Testis (tissue), 3 donors: Measurements from ENCODE around the gene NRG2. TPM values are rescaled to one million over a fixed set of nuclear protein-coding genes. Genes with fewer than 3 reads are reported as not detected.

Experiments
- DNase-seq: peaks from one replicate; pipeline ENCODE4 v3.0.0-alpha.2; 2019
- H3K27ac ChIP-seq, 2 donors: fragments of 200-600 bp; sonication (generic); one replicate each; pipeline ENCODE4 v1.5.1; 2019
- H3K27me3 ChIP-seq: fragments of 200-600 bp; sonication (generic); one replicate; pipeline ENCODE4 v1.5.1; 2019
- H3K36me3 ChIP-seq: fragments of 200-600 bp; sonication (generic); one replicate; pipeline ENCODE4 v1.5.1; 2017; ENCODE audit warnings: low read depth; ENCODE audit errors: missing control alignments
- H3K4me1 ChIP-seq: fragments of 200-600 bp; sonication (generic); one replicate; pipeline ENCODE4 v1.5.1; 2019
- H3K4me3 ChIP-seq, 2 donors: fragments of 200-600 bp; sonication (generic); one replicate each; pipeline ENCODE4 v1.5.1; 2017 to 2019
- H3K9me3 ChIP-seq: fragments of 200-600 bp; sonication (generic); one replicate; pipeline ENCODE4 v1.5.1; 2017
- POLR2A ChIP-seq: fragments of 450-650 bp; IDR thresholded peaks from one replicate; pipeline ENCODE4 v1.6.1; 2017; ENCODE audit warnings: antibody characterized with exemption, mild to moderate bottlenecking, moderate library complexity
- WGBS, 2 donors: methylation state at CpG; one replicate each; pipeline ENCODE4 v1.1.5; 2018; 5-methylcytosine and 5-hydroxymethylcytosine counted together
- intact Hi-C: fragments of 100-400 bp; cut with DNase I; formaldehyde crosslinking; loops from one replicate; pipeline ENCODE4 v1.15.1; 2023; ENCODE audit warnings: low total_unique reads
- polyA plus RNA-seq: library from polyadenylated mRNA; stranded (reverse); fragments of 350-450 nt; fragmentation: Illumina TruSeq; extraction: RNeasy Lipid Tissue Mini Kit (QIAGEN cat#74804); gene quantifications from one replicate; pipeline ENCODE4 v1.2.3, GENCODE V29; 2014; ENCODE audit warnings: low read depth, low replicate concordance; ENCODE audit not compliant: insufficient read depth
- total RNA-seq, 2 donors: library from RNA; depleted of rRNA; stranded (reverse); fragments of >200 nt; gene quantifications; one replicate each; pipeline ENCODE4 v1.2.3, GENCODE V29; 2016
- TF ChIP-seq, protein P1 (sequence below), 3 experiments: fragments of 450-650 bp in 2 of 3; fragments of 200-600 bp in 1 of 3; sonication (generic) in 1 of 3; IDR thresholded peaks; one replicate each; pipeline ENCODE4 v1.5.1; 2016 to 2019; ENCODE audit warnings: antibody characterized with exemption in 3 of 3, mild to moderate bottlenecking in 2 of 3, moderate library complexity in 1 of 3

NRG2 gene
- total and polyA plus RNA-seq, 3 donors from 2014 or later, result 4.8 to 23.2 (median 13.0) TPM

DNA sequence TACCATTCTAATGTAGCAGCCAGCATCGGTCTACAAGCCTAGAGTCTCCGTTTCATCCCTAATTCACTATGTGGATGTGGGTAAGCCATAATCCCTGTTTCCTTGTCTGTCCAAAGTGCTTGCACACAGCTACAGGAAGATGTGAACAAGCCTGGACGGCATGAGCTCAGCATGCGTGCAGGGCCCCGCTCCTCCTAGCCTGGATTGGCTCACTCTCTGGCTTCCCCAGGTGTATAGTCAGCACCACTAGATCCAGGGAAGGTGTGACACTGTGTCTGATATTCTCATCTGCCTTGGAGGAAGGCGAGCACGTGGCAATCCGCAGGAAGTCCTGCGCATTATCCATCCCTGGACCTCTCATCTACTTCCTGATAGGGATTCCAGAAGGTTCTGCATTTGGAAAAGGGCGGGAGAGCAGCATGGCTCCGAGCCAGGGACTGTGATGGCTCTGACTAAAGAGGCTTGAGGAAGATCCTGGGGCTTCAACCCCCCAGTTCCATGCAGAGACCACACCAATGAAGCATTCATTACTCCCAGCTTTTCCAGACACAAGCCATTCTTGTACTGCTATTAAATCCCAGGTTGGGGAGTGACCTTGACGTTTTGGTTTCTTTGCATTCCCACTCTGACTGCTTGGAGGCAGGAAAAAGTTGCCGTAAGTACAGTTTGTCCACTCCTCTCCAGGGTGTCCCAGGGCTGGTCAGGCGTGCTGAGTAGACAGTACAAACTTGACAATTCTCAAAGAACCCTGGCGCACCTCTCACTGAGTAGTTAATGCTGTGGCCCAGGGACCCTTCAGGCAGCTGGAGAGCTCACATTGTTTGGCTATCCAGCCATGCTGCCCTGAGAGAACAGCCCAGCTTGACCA lies 181.8 kb downstream of the NRG2 start:
- no peaks in the 10 kb centered on the region for H3K9me3 ChIP-seq
- H3K4me3 ChIP-seq, result no peak overlapping the region
- peaks cover 26% of the 10 kb centered on the region for H3K4me1 ChIP-seq
- no peaks in the 10 kb centered on the region for H3K27me3 ChIP-seq
- no peak for TF ChIP-seq POLR2A
- TF ChIP-seq, protein P1, sequence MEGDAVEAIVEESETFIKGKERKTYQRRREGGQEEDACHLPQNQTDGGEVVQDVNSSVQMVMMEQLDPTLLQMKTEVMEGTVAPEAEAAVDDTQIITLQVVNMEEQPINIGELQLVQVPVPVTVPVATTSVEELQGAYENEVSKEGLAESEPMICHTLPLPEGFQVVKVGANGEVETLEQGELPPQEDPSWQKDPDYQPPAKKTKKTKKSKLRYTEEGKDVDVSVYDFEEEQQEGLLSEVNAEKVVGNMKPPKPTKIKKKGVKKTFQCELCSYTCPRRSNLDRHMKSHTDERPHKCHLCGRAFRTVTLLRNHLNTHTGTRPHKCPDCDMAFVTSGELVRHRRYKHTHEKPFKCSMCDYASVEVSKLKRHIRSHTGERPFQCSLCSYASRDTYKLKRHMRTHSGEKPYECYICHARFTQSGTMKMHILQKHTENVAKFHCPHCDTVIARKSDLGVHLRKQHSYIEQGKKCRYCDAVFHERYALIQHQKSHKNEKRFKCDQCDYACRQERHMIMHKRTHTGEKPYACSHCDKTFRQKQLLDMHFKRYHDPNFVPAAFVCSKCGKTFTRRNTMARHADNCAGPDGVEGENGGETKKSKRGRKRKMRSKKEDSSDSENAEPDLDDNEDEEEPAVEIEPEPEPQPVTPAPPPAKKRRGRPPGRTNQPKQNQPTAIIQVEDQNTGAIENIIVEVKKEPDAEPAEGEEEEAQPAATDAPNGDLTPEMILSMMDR (IDR thresholded peaks at IDR 0.05), result no peak
- peak overlapping the region in 1 of 2 donors; percentile 24 for H3K27ac ChIP-seq
- WGBS, 2 donors, result 74 to 79% methylated on average over 13 to 15 of the region's 15 CpGs
- H3K36me3 ChIP-seq, result no peaks in the 10 kb centered on the region
- peak; percentile 50 for DNase-seq
- intact Hi-C loops, result loop anchor here (10.0 kb wide), 1 partner anchor 66 kb away; the partner anchor contains the start of gene PSD2

DNA sequence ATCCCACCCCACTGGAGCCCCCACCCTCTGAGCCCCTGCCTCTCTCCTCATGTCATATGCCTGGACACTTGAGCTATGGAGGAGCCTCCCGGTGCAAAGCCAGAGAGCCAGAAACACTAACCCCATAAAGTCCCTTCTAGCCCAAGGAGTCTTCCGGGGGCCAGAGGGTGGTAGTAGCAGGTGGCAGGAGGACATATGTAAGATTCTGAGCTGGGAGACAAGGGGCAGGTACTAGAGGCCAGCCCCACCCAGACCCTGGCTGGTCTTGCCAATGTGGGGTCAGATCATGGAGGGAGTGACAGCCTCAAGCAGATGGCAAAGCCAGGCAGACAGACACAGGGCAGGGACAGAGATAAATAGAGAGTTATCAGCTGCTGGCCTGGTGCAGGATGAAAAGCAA lies 184.1 kb downstream of the NRG2 start:
- no peak overlapping the region for H3K4me3 ChIP-seq
- H3K36me3 ChIP-seq, result no peaks in the 10 kb centered on the region
- no peaks in the 10 kb centered on the region for H3K27me3 ChIP-seq
- WGBS, 2 donors, result 96 to 100% methylated on average over 1 to 2 of the region's 2 CpGs
- H3K27ac ChIP-seq, result no peak overlapping the region
- intact Hi-C loops, result no loop called here
- no peaks in the 10 kb centered on the region for H3K9me3 ChIP-seq
- no peak for DNase-seq
- H3K4me1 ChIP-seq, result peaks cover 22% of the 10 kb centered on the region
- TF ChIP-seq, protein P1 (IDR thresholded peaks at IDR 0.05), result no peak
- no peak for TF ChIP-seq POLR2A

DNA sequence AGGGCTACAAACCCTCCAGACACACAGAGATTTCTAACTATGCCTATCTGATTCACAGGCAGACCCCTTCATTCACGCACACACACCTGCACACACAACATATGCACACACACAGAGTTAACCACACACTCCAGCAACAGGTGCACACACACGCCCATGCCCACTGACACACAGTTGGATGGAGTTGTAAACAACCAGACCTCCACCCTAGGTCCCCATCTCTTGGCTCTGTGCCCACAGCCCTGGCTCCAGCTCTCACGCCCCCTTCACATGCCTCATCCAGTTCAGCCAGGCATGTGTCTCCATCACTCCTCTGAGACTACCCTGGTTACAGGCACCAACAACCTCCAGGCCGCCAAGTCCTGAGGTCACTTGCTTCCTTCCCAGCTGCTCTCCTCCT lies 186.4 kb downstream of the NRG2 start:
- WGBS, 2 donors, result 83 to 91% methylated on average over 4 of the region's 4 CpGs

DNA sequence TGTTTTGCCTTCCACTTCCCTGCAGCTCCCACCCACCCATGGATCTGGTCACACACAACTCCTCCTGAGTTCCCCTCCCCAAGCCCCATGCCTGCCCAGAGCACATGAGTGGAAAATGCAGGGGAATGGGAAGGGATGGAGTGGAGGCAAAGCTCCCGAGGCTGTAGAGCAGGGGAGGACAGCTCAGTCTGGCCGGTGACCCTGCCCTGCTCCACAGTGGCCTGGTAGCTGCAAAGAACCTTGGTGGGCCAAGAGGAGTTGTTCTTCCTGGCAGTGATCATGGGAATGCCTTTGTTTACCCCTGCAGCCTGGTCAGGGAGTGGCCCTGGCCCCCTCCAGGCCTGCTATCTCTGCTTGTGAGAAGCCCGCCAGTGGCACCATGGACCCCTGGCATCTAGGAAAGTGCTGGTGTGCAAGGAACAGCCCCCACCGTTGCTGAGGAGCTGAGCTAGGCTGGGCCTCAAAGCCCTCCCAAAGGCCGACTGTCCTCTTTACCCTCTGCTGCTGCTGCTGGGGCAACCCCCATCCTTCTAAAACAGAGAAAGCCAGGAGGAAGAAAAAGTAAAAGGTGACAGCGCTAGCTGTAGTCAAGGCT lies 187.1 kb downstream of the NRG2 start:
- 88 to 95% methylated on average over 4 to 6 of the region's 6 CpGs for WGBS, 2 donors
- TF ChIP-seq POLR2A, result no peak
- TF ChIP-seq, protein P1 (IDR thresholded peaks at IDR 0.05), result no peak
- Histone ChIP-seq H3K9me3 (no peaks in the 10 kb centered on the region), H3K27ac (no peak overlapping the region), H3K27me3 (no peaks in the 10 kb centered on the region), H3K4me1 (peaks cover under 1% of the 10 kb centered on the region), H3K4me3 (no peak overlapping the region), H3K36me3 (no peaks in the 10 kb centered on the region)
- intact Hi-C loops, result no loop called here
- no peak for DNase-seq

More for the DNA sequence above, 186.4 kb downstream of the NRG2 start:
- no peak for TF ChIP-seq POLR2A
- TF ChIP-seq, protein P1 (IDR thresholded peaks at IDR 0.05), result no peak
- H3K27ac ChIP-seq, result no peak overlapping the region
- DNase-seq, result no peak
- no peaks in the 10 kb centered on the region for H3K9me3 ChIP-seq
- no peak overlapping the region for H3K4me3 ChIP-seq
- no peaks in the 10 kb centered on the region for H3K36me3 ChIP-seq
- intact Hi-C loops, result no loop called here
- peaks cover 6% of the 10 kb centered on the region for H3K4me1 ChIP-seq
- no peaks in the 10 kb centered on the region for H3K27me3 ChIP-seq
